ENCODE data around the gene MTMR6.

DNA sequence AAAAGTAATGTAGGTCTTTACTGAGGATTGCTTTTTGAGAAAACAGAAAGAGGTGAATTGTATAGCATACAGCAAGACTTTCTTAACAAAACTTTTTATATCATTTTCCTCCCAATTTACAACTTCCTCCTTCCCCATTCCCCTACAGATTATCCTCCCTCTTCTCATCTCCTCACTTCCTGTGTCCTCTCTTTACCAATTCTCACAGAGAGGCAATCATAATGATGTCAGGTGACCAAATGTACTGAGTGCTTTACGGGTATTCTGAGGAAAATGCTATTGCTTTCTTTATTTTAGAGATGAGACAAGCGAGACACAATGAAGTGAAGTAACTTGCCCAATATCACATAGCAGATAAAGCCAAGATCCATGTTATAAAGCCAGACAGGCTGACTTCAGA is 1.7 kb upstream of the MTMR6 start:
- TF ChIP-seq, protein P1, sequence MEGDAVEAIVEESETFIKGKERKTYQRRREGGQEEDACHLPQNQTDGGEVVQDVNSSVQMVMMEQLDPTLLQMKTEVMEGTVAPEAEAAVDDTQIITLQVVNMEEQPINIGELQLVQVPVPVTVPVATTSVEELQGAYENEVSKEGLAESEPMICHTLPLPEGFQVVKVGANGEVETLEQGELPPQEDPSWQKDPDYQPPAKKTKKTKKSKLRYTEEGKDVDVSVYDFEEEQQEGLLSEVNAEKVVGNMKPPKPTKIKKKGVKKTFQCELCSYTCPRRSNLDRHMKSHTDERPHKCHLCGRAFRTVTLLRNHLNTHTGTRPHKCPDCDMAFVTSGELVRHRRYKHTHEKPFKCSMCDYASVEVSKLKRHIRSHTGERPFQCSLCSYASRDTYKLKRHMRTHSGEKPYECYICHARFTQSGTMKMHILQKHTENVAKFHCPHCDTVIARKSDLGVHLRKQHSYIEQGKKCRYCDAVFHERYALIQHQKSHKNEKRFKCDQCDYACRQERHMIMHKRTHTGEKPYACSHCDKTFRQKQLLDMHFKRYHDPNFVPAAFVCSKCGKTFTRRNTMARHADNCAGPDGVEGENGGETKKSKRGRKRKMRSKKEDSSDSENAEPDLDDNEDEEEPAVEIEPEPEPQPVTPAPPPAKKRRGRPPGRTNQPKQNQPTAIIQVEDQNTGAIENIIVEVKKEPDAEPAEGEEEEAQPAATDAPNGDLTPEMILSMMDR (IDR thresholded peaks at IDR 0.05; ENCODE audit: low read length), result no peak
- no peak for TF ChIP-seq EZH2 (optimal IDR thresholded peaks at IDR 0.05; ENCODE audit: low read depth, low read length)

All from MM.1S (cell line).